CD4-positive, alpha-beta T cell treated with Interleukin-1 beta for 1 hour (primary cell): ENCODE measurements around the gene OR51B5.
"Not testable (repeated sequence)": the region's sequence is repeated elsewhere in the genome, so short reads cannot be mapped to it uniquely, and the experiment has no call there.

Experiments used
- DNase-seq, 2 donors: peaks; one replicate each; pipeline ENCODE4 v3.0.0-alpha.2; 2020 to 2022

Gene OR51B5

DNA sequence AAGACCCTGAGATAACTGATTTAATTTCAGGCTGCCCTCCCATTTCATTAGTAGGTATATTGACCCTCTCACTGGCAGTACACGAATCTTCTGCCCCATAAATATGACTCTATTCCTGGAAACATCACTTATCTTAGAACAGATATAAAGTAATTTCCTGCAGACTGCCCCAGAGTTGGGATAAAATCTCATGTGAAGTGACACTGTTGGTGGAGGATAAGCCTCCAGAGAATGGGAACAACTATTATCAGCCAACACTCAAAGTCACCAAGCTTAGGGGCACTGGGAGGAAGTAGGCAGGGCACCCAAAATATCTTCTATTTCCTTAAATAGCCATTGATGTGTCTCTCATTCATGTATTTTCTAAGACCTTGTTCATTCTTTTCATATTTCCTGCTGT lies 8.2 kb downstream of the OR51B5 start:
- DNase-seq = no peak

DNA sequence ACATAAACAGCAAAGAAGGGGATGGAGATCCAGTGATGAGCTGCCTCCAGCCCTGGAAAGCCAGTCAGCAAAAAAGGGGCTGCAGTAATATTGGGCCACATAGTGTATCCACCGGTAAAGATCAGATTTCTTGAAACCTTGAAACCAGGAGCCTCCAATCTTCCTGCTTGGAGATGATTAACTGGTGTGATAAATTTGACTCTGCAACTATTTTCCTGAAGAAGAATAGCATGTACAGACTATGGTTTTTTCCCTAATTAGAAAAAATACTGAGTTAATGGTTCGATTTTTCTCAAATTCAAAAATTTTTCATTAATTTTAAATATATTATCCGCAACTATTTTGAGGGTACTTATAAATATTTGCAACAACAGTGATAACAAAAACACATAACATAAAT lies 19.1 kb downstream of the OR51B5 start, which contains the start of gene OR51B2:
OR51B2 (minus strand) TSS at position 101 of the 400 bp plus-strand sequence; CDS start at position 101, 0 bp downstream.
- DNase-seq = no peak

DNA sequence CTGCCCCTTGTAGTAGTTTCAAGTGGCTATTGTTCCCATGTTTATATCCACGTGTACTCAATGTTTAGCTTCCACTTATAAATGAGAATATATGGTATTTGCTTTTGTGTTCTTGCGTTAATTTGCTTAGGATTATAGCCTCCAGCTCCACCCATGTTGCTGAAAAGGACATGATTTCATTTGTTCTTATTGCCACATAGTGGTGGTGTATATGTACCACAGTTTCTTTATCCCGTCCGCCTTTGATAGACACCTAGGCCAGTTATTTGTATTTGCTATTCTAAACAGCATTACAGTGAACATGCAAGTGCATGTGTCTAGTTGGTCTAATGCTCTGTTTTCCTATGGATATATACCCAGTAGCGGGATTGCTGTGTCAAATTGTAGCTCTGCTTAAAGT lies 26.0 kb downstream of the OR51B5 start:
- no peak for DNase-seq

DNA sequence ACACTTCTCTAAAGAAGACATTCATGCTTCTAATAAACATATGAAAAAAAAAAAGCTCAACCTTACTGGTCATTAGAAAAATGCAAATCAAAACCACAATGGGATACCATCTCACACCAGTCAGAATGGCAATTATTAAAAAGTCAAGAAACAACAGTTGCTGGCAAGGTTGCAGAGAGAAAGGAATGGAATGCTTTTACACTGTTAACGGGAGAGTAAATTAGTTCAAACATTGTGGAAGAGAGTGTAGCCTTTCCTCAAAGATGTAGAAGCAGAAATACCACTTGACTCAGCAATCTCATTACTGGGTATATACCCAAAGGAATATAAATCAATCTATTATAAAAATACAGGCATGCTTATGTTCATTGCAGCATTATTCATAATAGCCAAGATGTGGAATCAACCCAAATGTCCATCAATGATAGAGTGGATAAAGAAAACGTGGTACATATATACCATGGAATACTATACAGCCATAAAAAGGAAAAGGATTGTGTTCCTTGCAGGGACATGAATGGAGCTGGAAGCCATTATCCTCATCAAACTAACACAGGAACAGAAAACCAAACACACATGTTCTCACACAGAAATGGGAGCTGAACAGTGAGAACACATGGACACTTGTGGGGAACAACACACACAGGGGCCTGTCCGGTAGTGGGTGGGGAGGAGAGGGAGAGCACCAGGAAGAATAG lies 29.8 kb downstream of the OR51B5 start:
- not testable (repeated sequence) for DNase-seq

- no peak for DNase-seq
Observed at GRCh38 chr11:5310423-5310822, 32.9 kb downstream of the OR51B5 start.

- DNase-seq = no peak
Observed at GRCh38 chr11:5307256-5308019, 35.9 kb downstream of the OR51B5 start.

DNA sequence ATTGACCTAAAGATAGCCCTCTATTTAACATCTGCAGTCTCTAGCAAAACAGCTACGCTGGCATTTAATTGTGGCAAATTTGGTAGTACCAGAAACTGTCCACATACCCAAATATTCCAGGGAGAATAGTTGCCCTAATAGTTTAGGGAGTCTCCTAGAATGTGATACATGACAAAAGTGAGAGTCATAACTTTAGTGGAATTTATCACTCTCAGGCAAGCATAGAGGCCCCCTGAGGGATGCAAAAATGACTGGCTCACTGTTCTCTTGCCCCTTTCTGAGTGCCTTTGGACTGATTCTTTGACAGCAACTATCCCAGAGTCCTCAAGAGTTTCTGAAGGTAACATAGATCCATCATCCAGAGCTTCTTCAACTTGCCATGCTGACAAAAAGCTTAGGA lies 39.3 kb downstream of the OR51B5 start:
- DNase-seq = no peak

DNA sequence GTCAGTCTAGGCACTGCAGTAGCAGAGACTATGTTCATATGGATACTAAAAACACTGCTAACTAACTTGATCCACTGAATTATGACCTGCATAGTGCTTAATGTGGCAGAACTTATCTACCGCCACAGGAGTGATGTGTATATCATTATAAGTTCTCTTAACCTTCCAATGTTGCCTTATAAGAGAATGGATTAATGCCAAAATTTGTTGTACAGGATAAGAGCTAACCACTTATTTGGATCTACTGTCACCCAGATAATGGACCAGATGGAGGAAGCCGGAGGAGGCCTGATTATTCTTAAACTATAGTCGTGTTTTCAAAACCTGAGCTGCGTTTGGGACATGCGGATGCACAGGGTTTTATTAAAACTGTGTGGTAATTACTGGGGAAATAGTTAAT lies 39.7 kb downstream of the OR51B5 start:
- DNase-seq = no peak

DNA sequence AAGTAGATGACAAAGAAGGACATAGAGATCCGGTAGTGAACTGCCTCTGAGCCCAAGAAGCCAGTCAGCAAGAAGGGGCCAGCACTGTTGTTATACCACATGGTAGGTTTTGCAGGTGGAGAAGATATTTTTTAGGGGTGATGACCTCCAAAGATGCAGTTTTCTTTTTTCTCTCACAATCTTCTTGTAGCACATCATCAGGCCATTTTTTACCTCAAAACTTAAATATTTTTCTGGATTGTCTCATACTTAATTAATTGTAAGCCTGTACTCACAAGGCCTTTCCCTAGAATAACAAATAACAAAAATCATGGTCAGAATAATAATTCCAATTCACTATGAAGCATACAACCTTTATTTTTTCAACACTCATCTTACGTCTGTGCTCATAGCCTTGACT lies 41.5 kb downstream of the OR51B5 start, which contains the start of gene OR51B4:
OR51B4 (minus strand) TSS at position 101 of the 400 bp plus-strand sequence; CDS start at position 101, 0 bp downstream.
- DNase-seq = no peak

DNA sequence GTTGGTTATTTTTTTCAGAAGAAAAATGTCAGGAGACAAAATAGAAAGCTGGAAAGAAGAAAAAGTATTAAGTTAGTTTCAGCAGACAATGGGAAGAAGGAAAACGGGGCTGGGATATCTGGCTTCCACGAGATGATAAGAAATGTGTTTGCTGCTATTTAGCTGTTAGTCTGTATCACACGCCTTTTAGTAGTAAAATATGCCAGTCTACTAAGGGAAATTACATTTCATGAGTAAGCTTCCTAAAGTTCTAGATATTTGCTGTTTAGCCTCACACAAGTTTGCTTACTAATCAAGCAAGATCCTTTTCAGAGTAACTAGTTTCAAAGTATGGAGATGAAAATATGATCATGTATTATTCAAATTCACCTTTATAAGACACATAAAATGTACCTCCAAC lies 43.1 kb downstream of the OR51B5 start:
- no peak for DNase-seq

GRCh38 chr11:5298451-5298850 lies 44.9 kb downstream of the OR51B5 start:
- DNase-seq = no peak

GRCh38 chr11:5297721-5298323 lies 45.5 kb downstream of the OR51B5 start:
- no peak for DNase-seq

- not testable (repeated sequence) for DNase-seq
Observed at GRCh38 chr11:5294342-5294995, 48.9 kb downstream of the OR51B5 start.

- DNase-seq = no peak
Observed at GRCh38 chr11:5293028-5293427, 50.3 kb downstream of the OR51B5 start.
